Lower leg skin (tissue), 3 donors: ENCODE results near the gene ADGRL1.

Source experiments
- CTCF ChIP-seq, 3 donors: fragments of 450-650 bp; IDR thresholded peaks; one replicate each; pipeline ENCODE4 v1.5.1; 2016; ENCODE audit warnings: antibody characterized with exemption in 3 of 3, mild to moderate bottlenecking in 3 of 3, moderate library complexity in 2 of 3
- POLR2A ChIP-seq, 2 donors: fragments of 450-650 bp; IDR thresholded peaks; one replicate each; pipeline ENCODE4 v1.6.1; 2016 to 2017; ENCODE audit warnings: antibody characterized with exemption in 2 of 2, mild to moderate bottlenecking in 1 of 2, moderate library complexity in 1 of 2

GRCh38 chr19:14142262-14143190, 63.4 kb downstream of the ADGRL1 start:
- TF ChIP-seq CTCF (IDR thresholded peaks at IDR 0.05) (no peak), POLR2A (IDR thresholded peaks at IDR 0.05) (no peak)
